HUES6 (cell line): ENCODE results near the gene ZNF747.
"Not testable (repeated sequence)": the region's sequence is repeated elsewhere in the genome, so short reads cannot be mapped to it uniquely, and the experiment has no call there.

Experiments used
- H3K27ac ChIP-seq: 2 replicates; pipeline ENCODE4 v1.7.0; 2013; ENCODE audit warnings: low read depth, mild to moderate bottlenecking, low read length, inconsistent platforms
- H3K27me3 ChIP-seq: 2 replicates; pipeline ENCODE4 v1.6.1; 2013; ENCODE audit warnings: low read length; ENCODE audit not compliant: control insufficient read depth, insufficient read depth
- H3K36me3 ChIP-seq: 2 replicates; pipeline ENCODE4 v1.6.1; 2013; ENCODE audit warnings: low read length; ENCODE audit not compliant: control insufficient read depth, insufficient read depth
- H3K4me1 ChIP-seq: 2 replicates; pipeline ENCODE4 v1.6.1; 2013; ENCODE audit warnings: low read length; ENCODE audit not compliant: control insufficient read depth, insufficient read depth
- H3K4me3 ChIP-seq: 2 replicates; pipeline ENCODE4 v1.5.1; 2013; ENCODE audit warnings: low read depth, low read length
- H3K9ac ChIP-seq: one replicate; pipeline ENCODE4 v1.6.1; 2013; ENCODE audit warnings: mild to moderate bottlenecking, low read length
- H3K9me3 ChIP-seq: 2 replicates; pipeline ENCODE4 v1.6.1; 2013; ENCODE audit warnings: low read depth, low read length; ENCODE audit not compliant: control insufficient read depth, insufficient read depth

ZNF747 gene

DNA sequence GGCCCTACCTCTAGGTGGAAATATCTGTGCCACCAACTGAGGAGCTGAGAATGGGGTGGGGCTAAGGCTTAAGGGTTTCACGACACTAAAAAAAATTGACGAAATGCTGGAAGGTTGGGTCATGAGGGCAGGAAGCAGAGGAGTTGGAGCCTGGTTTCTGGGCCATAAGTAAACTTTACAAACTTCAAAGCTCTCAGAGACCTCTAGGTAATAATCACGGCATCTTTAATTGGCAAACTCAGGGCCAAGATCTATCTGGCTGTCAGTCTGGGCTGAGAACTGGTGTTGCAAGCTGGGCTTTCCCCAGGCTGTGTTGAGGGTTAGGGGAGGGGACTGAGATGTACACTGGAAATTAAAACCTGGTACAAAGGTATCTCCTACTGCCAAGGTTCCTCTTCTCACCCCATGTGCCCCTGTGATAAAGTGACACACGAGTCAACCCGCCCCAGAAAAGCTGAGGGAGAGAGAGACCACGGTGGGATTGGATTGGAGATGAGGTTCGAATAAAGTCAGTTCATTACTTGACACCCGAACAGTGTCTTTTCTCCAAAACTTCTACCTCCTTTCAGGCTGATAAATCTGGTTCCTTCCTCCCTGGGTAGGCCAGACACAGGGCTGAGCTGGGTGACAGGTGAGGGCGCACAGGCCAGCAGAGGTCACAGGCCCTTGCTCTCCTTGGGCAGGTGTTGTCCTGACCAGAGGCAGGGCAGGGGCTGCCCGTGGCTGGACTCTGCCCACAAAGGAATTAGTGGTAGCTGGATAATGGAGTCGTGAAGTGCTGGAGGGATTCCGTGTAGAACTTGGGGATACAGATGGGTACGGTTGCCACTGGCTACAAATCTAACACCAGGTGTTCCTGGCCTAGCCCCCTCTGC lies 4.3 kb downstream of the ZNF747 start:
- H3K9ac ChIP-seq, result no peak overlapping the region
- H3K36me3 ChIP-seq, result peaks cover 25% of the 10 kb centered on the region
- no peaks in the 10 kb centered on the region for H3K9me3 ChIP-seq
- no peak overlapping the region for H3K27ac ChIP-seq
- peaks cover 21% of the 10 kb centered on the region for H3K4me1 ChIP-seq
- H3K4me3 ChIP-seq, result no peak overlapping the region
- H3K27me3 ChIP-seq, result no peaks in the 10 kb centered on the region

DNA sequence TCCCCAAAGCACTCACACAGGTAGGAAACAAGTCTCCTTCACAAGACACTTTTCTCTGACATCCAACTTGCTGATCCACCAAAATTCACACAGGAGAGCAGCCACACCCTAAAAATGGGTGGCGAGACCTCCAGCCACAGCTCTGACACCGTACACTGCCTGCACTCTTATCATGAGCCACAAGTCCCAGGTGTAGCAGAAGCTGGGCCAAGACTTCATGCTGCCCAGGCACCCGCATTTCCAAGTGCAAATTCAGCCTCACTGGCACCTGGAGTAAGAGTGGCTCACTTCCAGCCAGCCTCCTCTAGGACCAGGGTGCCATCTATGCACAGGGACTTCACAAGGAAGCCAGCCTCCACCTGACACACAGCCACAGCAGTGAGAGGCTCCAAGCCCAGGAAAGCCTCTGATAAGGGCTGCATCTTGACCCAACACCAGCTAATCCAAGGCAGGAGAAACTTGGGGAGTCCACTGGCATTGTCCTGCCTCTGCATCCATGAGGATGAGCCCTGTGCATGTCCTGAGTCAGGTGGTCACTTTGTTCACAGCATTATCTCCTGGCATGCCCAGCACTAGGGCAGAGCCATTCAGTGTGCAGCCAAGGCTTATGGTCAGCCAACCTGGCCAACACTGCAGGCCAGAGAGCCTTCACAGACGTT lies 5.7 kb downstream of the ZNF747 start:
- H3K4me1 ChIP-seq, result peaks cover 16% of the 10 kb centered on the region
- H3K4me3 ChIP-seq, result no peak overlapping the region
- H3K9ac ChIP-seq, result no peak overlapping the region
- H3K27me3 ChIP-seq, result no peaks in the 10 kb centered on the region
- H3K27ac ChIP-seq, result no peak overlapping the region
- no peaks in the 10 kb centered on the region for H3K9me3 ChIP-seq
- peaks cover 36% of the 10 kb centered on the region for H3K36me3 ChIP-seq

DNA sequence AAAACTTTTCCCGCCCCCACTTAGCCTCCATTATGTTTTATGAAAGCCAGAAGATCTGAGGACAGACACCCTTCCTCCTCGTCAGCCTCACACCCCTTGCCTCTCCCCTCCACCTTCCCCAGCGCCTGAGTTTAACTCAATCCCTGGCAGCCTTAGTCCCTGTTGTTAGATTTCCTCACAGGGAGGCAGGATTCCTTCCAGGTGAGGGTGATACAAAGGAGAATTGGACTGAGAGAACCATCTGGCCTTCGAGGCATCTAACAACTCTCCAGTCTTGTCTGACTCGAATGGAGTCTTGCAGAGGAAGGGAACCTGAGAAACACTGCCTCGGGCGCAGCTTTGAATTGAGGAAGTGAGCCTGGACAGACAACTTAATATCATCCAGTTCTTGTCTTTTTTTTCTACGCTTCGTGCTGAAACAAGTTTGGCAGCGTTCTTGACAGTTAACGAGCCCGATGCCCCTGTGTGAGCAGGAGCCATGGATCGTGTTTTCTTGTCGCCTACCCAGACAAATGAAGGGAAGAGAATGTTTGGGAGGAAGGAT lies 7.0 kb downstream of the ZNF747 start:
- peak overlapping the region; percentile 62 for H3K9ac ChIP-seq
- H3K27ac ChIP-seq, result peak overlapping the region; percentile 52; the same call in 1 of the 2 replicates
- peak overlapping the region; percentile 84 for H3K4me3 ChIP-seq
- H3K9me3 ChIP-seq, result no peaks in the 10 kb centered on the region
- no peaks in the 10 kb centered on the region for H3K27me3 ChIP-seq
- H3K4me1 ChIP-seq, result peaks cover 7% of the 10 kb centered on the region
- peaks cover 34% of the 10 kb centered on the region for H3K36me3 ChIP-seq

DNA sequence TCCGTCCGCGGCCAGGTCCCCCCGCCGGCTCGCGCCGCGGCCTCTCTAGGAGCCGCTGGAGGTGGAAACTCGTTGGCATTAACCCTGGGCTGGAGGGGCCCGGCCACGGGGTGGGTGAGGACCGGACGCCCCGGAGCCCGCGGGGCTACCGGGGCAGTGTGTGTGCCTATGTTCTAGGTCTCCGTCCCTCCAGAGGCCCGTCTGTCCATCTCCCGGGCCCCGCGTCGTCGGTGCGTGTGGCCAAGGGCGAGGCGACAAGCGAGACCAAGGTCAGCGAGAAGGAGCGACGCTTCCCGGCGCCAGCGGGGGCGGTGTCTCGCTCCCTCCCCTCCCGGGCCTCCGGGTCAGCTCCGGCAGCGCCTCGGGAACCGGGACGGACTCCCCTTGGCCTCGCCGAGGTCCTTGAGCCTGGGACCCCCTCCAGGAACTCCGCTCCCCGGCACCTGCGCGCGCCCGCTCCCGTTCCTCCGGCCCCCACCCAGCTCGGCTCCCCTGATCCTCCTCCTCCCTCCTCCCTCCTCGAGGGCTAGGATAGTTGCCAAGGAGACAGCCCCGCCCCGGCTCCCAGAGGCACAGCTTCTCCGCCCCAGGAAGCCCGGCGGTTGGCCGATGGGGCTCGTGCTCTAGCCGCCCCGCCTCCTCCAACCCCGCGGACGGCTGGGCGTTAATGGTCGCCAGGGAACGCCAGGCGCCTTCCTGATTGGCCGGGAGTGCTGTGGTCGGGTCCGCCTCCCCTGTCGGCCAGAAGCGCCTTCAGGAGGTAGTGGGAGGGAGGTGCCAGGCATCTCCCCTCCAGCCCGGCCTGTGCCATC lies 7.6 kb downstream of the ZNF747 start:
- Histone ChIP-seq H3K27me3 (no peaks in the 10 kb centered on the region), H3K27ac (peak overlapping the region; percentile 87; the same call in 1 of the 2 replicates), H3K4me3 (peak overlapping the region; percentile 84), H3K9me3 (no peaks in the 10 kb centered on the region), H3K36me3 (peaks cover 28% of the 10 kb centered on the region), H3K9ac (peak overlapping the region; percentile 91), H3K4me1 (peaks cover 7% of the 10 kb centered on the region)

DNA sequence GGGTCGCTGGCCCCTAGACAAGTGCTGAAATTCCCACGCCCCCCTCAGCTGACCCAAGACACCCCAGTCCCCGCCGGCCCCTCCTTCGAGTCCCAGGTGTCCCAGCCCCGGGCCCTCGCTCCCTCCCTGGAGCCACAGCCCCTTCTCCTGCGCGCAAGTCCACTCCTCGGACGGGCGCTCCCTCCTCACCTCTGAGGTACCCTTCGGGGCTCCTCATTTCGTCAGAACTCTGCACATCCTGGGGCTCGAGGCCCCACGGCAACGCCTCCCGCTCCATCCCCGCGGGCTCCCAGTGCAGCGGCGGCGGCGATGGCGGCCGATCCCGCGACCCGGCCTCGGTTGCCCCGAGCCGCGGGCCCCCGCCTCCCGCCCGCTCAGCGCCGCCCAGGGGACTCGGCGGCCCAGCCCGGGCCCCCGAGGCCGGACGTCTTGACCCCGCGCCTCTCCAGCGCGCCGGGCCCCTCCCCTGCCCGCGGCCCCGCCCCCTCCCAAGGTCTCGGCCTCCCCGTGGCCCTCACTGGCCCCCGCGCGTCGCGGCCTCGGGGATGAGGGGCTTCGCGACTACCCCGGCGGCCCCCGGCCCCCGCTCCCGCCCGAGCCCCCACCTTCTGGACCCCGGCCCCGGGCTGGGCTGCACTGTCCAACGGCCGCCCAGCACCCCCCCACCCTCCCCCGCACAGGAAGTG lies 8.4 kb downstream of the ZNF747 start, which contains the start of gene ZNF768:
Gene ZNF768 (minus strand): TSS at position 430 of the 686 bp plus-strand sequence. CDS start 153 bp downstream, at position 277.
- no peaks in the 10 kb centered on the region for H3K27me3 ChIP-seq
- peak within 1 kb of the TSS; percentile 91 for H3K9ac ChIP-seq
- H3K4me1 ChIP-seq, result peaks cover 7% of the 10 kb centered on the region
- H3K9me3 ChIP-seq, result no peaks in the 10 kb centered on the region
- peak within 1 kb of the TSS; percentile 87; the same call in 1 of the 2 replicates for H3K27ac ChIP-seq
- peaks cover 22% of the 10 kb centered on the region for H3K36me3 ChIP-seq
- peak within 1 kb of the TSS; percentile 84 for H3K4me3 ChIP-seq

DNA sequence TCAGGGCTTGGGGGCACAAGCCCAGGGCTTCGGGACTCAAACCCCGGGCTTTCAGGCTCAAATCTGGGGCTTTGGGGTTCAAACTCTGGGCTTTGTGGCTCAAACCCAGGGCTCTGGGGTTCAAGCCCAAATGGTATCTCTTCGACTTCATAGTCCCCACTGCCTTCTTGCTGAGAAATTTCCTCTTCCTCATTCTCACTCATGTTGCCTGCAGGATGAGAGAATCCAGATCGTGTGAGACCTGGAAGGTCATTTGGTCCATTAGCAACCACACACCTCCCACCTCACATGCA lies 8.9 kb downstream of the ZNF747 start:
- peaks cover 7% of the 10 kb centered on the region for H3K4me1 ChIP-seq
- peak overlapping the region; percentile 84 for H3K4me3 ChIP-seq
- no peaks in the 10 kb centered on the region for H3K9me3 ChIP-seq
- no peaks in the 10 kb centered on the region for H3K27me3 ChIP-seq
- peaks cover 17% of the 10 kb centered on the region for H3K36me3 ChIP-seq
- no peak overlapping the region for H3K27ac ChIP-seq
- peak overlapping the region; percentile 63 for H3K9ac ChIP-seq

DNA sequence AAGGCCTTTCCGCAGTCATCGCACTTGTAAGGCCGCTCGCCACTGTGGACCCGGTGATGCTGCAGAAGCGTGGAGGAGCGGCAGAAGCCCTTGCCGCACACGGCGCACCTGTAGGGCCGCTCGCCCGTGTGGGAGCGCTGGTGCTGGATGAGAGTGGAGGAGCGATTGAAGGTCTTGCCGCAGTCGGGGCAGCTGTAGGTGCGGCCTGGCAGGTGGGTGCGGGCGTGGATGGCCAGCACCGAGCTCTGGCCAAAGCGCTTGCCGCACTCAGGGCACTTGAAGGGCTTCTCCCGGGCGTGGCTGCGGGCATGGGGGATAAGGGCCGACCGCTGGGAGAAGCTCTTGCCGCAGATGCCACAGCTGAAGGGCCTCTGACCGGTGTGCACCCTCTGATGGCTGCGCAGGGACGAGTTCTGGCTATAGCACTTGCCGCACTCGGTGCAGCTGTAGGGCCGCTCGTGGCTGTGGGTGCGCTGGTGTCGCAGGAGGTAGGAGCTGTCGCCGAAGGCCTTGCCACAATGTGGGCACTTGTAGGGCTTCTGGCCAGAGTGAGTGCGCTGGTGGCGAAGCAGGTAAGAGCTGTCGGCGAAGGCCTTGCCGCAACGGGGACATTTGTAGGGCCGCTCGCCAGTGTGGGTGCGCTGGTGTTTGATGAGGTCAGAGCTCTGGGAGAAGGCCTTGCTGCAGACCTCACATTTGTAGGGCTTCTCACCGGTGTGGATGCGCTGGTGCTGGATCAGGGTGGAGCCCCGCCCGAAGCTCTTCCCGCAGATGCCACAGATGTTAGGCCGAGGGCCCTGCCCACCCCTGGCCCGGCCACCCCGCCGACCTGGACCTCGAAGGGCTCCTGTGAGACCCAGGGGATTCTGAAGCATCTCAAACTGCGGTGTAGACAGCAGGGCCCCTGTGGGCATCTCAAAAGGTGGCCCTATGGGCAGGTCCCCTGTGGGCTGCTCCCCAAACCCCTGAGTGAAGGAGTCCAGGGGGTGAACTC lies 9.8 kb downstream of the ZNF747 start:
- no peaks in the 10 kb centered on the region for H3K9me3 ChIP-seq
- no peak overlapping the region for H3K4me3 ChIP-seq
- peaks cover 7% of the 10 kb centered on the region for H3K4me1 ChIP-seq
- peaks cover 11% of the 10 kb centered on the region for H3K36me3 ChIP-seq
- H3K27me3 ChIP-seq, result no peaks in the 10 kb centered on the region
- H3K27ac ChIP-seq, result no peak overlapping the region
- no peak overlapping the region for H3K9ac ChIP-seq

DNA sequence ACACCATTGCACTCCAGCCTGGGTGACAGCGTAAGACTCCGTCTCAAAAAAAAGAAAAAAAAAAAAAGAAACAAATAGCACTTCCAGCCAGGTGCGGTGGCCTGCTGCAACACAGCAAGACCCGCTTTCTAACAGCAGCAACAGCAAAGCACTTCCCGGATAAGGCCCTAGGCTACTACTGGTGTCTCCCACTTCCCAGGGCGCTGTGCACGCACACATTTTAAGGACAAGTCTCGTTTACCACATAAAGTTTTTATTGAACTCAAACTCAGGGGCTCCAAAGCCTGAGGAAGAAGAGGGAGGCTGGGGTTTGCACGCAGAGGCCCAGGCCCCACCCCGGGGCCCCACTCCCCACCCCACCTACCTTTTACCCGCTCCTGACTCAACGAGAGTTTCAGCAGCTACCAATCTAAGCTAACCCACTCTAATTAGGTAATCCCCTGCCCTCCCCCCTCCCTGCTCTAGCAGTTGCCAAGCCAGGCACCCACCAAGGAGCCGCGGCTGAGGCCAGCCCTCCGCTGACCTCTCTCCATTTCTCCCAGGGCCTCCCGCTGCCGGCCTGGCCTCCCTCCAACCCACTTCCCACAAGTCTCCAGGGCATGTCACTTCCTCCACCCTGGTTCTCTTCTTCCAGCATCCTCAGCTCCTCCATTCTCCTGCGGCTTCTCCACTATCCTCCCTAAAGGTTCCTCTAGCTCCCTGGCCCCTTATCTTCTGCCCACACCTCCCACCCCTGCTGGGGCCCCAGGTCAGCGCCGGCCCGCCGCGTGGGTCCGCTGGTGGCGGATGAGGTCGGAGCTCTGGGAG lies 10.7 kb downstream of the ZNF747 start:
- Histone ChIP-seq H3K36me3 (peaks cover 11% of the 10 kb centered on the region), H3K9me3 (no peaks in the 10 kb centered on the region), H3K27ac (no peak overlapping the region), H3K9ac (no peak overlapping the region), H3K4me1 (peaks cover 7% of the 10 kb centered on the region), H3K27me3 (no peaks in the 10 kb centered on the region), H3K4me3 (no peak overlapping the region)

DNA sequence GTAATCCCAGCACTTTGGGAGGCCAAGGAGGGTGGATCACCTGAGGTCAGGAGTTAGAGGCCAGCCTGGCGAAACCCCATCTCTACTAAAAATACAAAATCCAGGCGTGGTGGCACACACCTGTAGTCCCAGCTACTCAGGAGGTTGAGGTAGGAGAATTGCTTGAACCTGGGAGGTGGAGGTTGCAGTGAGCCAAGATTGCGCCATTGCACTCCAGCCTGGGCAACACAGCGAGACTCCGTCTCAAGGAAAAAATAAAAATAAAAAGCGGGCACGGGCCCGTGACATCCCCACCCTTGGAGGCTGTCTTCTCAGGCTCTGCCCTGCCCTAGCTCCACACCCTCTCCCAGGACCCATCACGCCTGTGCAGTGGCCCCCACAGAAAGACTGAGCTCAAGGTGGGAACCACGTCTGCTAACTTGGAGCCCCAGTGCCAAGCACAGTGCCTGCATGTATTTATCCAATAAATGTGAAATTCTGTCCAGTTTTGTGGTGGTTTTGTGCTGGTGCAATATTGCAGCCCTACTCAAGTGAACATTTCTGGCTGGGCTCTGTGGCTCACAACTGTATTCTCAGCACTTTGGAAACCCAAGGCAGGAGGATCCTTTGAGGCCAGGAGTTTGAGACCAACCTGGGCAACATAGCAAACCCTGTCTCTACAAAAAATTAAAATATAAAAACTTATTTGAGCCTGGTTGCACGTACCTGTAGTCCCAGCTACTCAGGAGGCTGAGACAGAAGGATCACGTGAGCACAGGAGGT lies 11.8 kb downstream of the ZNF747 start:
- H3K4me1 ChIP-seq, H3K27ac ChIP-seq, H3K27me3 ChIP-seq, H3K4me3 ChIP-seq, H3K9me3 ChIP-seq, H3K9ac ChIP-seq: not testable (repeated sequence)
- peaks cover 11% of the 10 kb centered on the region for H3K36me3 ChIP-seq
